Measurements from ENCODE around the gene RASGEF1B.

- TF ChIP-seq POLR2AphosphoS5 (IDR thresholded peaks at IDR 0.05; ENCODE audit: low read depth, low read length) (no peak), SIN3A (IDR thresholded peaks at IDR 0.05; ENCODE audit: borderline replicate concordance, insufficient read depth, low read length) (no peak), TAF1 (IDR thresholded peaks at IDR 0.05; ENCODE audit: borderline replicate concordance, insufficient read depth, low read length) (no peak), REST (IDR thresholded peaks at IDR 0.05; ENCODE audit: insufficient read depth in 1 of 2, low read depth in 2 of 2, low read length in 2 of 2) (no peak), FOXP2 (optimal IDR thresholded peaks at IDR 0.05; ENCODE audit: borderline replicate concordance, extremely low read depth, extremely low read length, insufficient read depth) (no peak)
Observed at GRCh38 chr4:81457345-81457744, 14.4 kb downstream of the RASGEF1B start.

Measured in PFSK-1 (cell line).